CD4-positive, alpha-beta memory T cell (primary cell): ENCODE data around the gene CCDC152. TPM values are rescaled to one million over a fixed set of nuclear protein-coding genes. Genes with fewer than 3 reads are reported as not detected.

ENCODE experiments used
- CTCF ChIA-PET: fragments of 350-600 bp; sonication (Branson Sonifier 250); formaldehyde crosslinking; loops from one replicate; lab custom pipeline; 2021; ENCODE audit warnings: inconsistent platforms; ENCODE audit not compliant: partially characterized antibody; lab: Charles Lee
- POLR2A ChIA-PET: fragments of 350-600 bp; sonication (Branson Sonifier 250); formaldehyde crosslinking; loops from one replicate; lab custom pipeline; 2021; ENCODE audit not compliant: partially characterized antibody; lab: Charles Lee
- DNase-seq, 5 donors: peaks; one replicate each; pipeline versions ENCODE4 v3.0.0 to v3.0.0-alpha.2; 2020 to 2022; ENCODE audit warnings: mixed read lengths in 1 of 5
- H3K27ac ChIP-seq: one replicate; pipeline ENCODE4 v1.7.0; 2013; ENCODE audit warnings: low read depth, low read length
- H3K27me3 ChIP-seq: 2 replicates; pipeline ENCODE4 v1.7.0; 2013; ENCODE audit warnings: mild to moderate bottlenecking, low read length, moderate library complexity; ENCODE audit not compliant: insufficient read depth
- H3K36me3 ChIP-seq: 2 replicates; pipeline ENCODE4 v1.7.0; 2013; ENCODE audit warnings: mild to moderate bottlenecking, low read length, moderate library complexity; ENCODE audit not compliant: insufficient read depth
- H3K4me1 ChIP-seq: 2 replicates; pipeline ENCODE4 v1.7.0; 2013; ENCODE audit warnings: mild to moderate bottlenecking, low read length, moderate library complexity; ENCODE audit not compliant: insufficient read depth
- H3K4me3 ChIP-seq, 2 donors: one replicate each; pipeline ENCODE4 v1.7.0; 2013; ENCODE audit warnings: low read length in 2 of 2, mild to moderate bottlenecking in 1 of 2
- H3K9me3 ChIP-seq, 2 donors: one replicate each; pipeline ENCODE4 v1.7.0; 2013; ENCODE audit warnings: low read length in 2 of 2, control low read depth in 1 of 2; ENCODE audit not compliant: control insufficient read depth in 1 of 2
- H3K27ac Mint-ChIP-seq, 7 donors: one replicate each; pipeline ENCODE4 v1.8.0; 2020 to 2021; ENCODE audit warnings: mixed read lengths in 7 of 7, mild to moderate bottlenecking in 6 of 7, inconsistent platforms in 3 of 7, moderate library complexity in 3 of 7
- H3K27me3 Mint-ChIP-seq, 2 donors: one replicate each; pipeline ENCODE4 v1.8.0; 2020 to 2021; ENCODE audit warnings: mixed read lengths in 2 of 2
- H3K36me3 Mint-ChIP-seq, 2 donors: one replicate each; pipeline ENCODE4 v1.8.0; 2020 to 2021; ENCODE audit warnings: mixed read lengths in 2 of 2, inconsistent platforms in 1 of 2, mild to moderate bottlenecking in 1 of 2
- H3K4me1 Mint-ChIP-seq, 4 donors: one replicate each; pipeline ENCODE4 v1.8.0; 2020 to 2021; ENCODE audit warnings: mixed read lengths in 4 of 4, mild to moderate bottlenecking in 1 of 4
- H3K4me3 Mint-ChIP-seq, 8 donors: one replicate each; pipeline ENCODE4 v1.8.0; 2020 to 2021; ENCODE audit warnings: mixed read lengths in 8 of 8, mild to moderate bottlenecking in 7 of 8, moderate library complexity in 6 of 8, inconsistent platforms in 3 of 8
- H3K9me3 Mint-ChIP-seq, 8 donors: one replicate each; pipeline ENCODE4 v1.8.0; 2020 to 2021; ENCODE audit warnings: mixed read lengths in 8 of 8, mild to moderate bottlenecking in 5 of 8, inconsistent platforms in 3 of 8, moderate library complexity in 1 of 8
- intact Hi-C: fragments of 100-400 bp; cut with micrococcal nuclease; formaldehyde crosslinking; loops from one replicate; pipeline ENCODE4 v1.15.1; 2023
- polyA plus RNA-seq, 2 donors: library from polyadenylated mRNA; unstranded; fragments of 300-500 nt; fragmentation: Illumina TruSeq; gene quantifications; one replicate each; pipeline ENCODE4 v1.2.3, GENCODE V29; 2021
- total RNA-seq, 2 experiments: library from RNA; stranded (reverse); gene quantifications; one replicate each; pipeline ENCODE4 v1.2.3, GENCODE V29; 2021

Gene CCDC152
- total and polyA plus RNA-seq, 4 experiments from 2014 or later = 1.3 to 6.9 (median 4.1) TPM

DNA sequence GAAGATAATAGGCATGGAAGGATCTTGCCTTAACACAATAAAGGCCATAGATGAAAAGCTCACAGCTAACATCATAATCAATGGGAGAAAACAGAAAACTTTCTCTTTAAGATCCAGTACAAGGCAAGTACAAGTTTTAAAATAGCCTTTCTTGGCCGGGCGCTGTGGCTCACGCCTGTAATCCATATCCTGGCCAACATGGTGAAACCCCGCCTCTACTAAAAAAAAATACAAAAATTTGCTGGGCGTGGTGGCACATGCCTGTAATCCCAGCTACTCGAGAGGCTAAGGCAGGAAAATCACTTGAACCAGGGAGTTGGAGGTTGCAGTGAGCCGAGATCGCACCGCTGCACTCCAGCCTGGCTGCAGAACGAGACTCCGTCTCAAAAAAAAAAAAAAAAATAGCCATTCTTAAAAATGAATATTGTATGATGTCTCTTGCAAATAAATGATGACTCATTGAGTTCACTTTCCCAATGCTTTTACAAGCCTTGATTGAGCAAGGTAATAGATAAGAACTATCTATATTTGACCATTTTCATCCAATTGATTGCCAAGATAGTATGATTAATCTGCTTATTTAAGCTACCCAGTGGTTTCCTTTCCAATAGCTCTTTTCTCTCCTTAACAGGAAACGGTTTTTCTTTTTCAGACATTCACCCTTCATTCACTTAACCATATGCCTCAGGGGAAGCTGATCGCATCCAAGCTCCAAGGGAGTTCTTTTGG, 15.8 kb downstream of the CCDC152 start:
- Histone ChIP-seq H3K27ac (no peak overlapping the region), H3K4me3 (no peak overlapping the region), H3K36me3 (no peaks in the 10 kb centered on the region), H3K27me3 (no peaks in the 10 kb centered on the region), H3K4me1 (no peaks in the 10 kb centered on the region), H3K9me3 (no peaks in the 10 kb centered on the region)
- H3K27me3 Mint-ChIP-seq = peaks cover 7 to 8% of the 10 kb centered on the region in 2 donors
- H3K36me3 Mint-ChIP-seq = no peaks in the 10 kb centered on the region
- intact Hi-C loops = no loop called here
- no peak overlapping the region for H3K27ac Mint-ChIP-seq
- DNase-seq = no peak
- no peaks in the 10 kb centered on the region for H3K4me1 Mint-ChIP-seq
- no peak overlapping the region for H3K4me3 Mint-ChIP-seq
- H3K9me3 Mint-ChIP-seq = no peaks in the 10 kb centered on the region
- ChIA-PET POLR2A (no interaction called here), CTCF (no interaction called here)

DNA sequence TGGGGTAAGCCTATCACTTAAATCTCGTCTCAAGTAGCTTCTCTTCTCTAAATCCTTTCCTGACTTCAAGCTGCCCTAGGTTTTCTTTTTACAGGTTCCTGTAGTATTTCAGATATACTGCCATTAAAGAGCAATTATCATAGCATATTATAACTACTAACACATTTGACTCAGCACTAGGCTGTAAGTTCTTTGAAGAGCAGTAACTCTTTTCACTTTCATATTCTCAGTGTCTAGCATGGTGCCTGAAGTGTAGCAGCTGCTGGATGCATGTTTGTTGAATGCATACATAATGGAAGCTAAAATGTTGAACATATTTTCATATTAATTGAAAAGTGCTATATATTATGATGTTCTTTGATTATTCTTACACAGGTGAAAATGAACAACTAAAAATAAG, 22.5 kb downstream of the CCDC152 start:
- CTCF ChIA-PET = no interaction called here
- intact Hi-C loops = no loop called here
- no peak overlapping the region for H3K4me3 Mint-ChIP-seq
- Histone ChIP-seq H3K27ac (no peak overlapping the region), H3K4me1 (no peaks in the 10 kb centered on the region), H3K9me3 (no peaks in the 10 kb centered on the region), H3K27me3 (no peaks in the 10 kb centered on the region), H3K4me3 (no peak overlapping the region), H3K36me3 (no peaks in the 10 kb centered on the region)
- peaks cover 0 to 2% (median 0%) of the 10 kb centered on the region in 8 donors for H3K9me3 Mint-ChIP-seq
- peaks cover 2 to 8% (median 6%) of the 10 kb centered on the region in 4 donors for H3K4me1 Mint-ChIP-seq
- POLR2A ChIA-PET = no interaction called here
- no peaks in the 10 kb centered on the region for H3K36me3 Mint-ChIP-seq
- DNase-seq = no peak
- peaks cover 0 to 2% of the 10 kb centered on the region in 2 donors for H3K27me3 Mint-ChIP-seq
- no peak overlapping the region for H3K27ac Mint-ChIP-seq

GRCh38 chr5:42781584-42781983, 25.0 kb downstream of the CCDC152 start:
- Histone ChIP-seq H3K9me3 (peaks cover 0 to 5% of the 10 kb centered on the region in 2 donors), H3K27me3 (no peaks in the 10 kb centered on the region), H3K4me3 (no peak overlapping the region), H3K4me1 (no peaks in the 10 kb centered on the region), H3K27ac (no peak overlapping the region), H3K36me3 (no peaks in the 10 kb centered on the region)
- peaks cover 2 to 8% (median 6%) of the 10 kb centered on the region in 4 donors for H3K4me1 Mint-ChIP-seq
- H3K36me3 Mint-ChIP-seq = peaks cover 10 to 17% of the 10 kb centered on the region in 2 donors
- no peak overlapping the region for H3K4me3 Mint-ChIP-seq
- H3K9me3 Mint-ChIP-seq = peaks cover 3 to 17% (median 13%) of the 10 kb centered on the region in 8 donors
- intact Hi-C loops = no loop called here
- CTCF ChIA-PET = no interaction called here
- POLR2A ChIA-PET = no interaction called here
- H3K27me3 Mint-ChIP-seq = no peaks in the 10 kb centered on the region
- no peak for DNase-seq
- H3K27ac Mint-ChIP-seq = no peak overlapping the region

DNA sequence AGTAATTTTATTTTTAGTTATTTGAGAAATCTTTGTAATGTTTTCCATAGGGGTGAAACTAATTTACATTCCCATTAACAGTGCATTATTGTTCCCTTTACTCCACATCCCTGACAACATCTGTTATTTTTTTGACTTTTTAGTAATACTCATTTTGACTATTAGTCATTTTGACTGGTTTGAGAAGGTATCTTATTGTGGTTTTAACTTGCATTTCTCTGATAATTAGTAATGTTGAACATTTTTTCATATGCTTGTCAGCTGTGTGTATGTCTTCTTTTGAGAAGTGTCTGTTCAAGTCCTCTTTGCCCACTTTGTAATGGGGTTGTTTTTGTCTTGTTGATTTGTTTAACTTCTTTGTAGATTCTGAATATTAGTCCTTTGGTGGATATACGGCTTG, 27.5 kb downstream of the CCDC152 start:
- H3K27me3 ChIP-seq = no peaks in the 10 kb centered on the region
- Mint-ChIP-seq H3K27ac (no peak overlapping the region), H3K27me3 (no peaks in the 10 kb centered on the region), H3K9me3 (peaks cover 3 to 41% (median 27%) of the 10 kb centered on the region in 8 donors), H3K36me3 (peaks cover 17 to 28% of the 10 kb centered on the region in 2 donors), H3K4me3 (no peak overlapping the region), H3K4me1 (peaks cover 0 to under 1% (median under 1%) of the 10 kb centered on the region in 4 donors)
- no peak for DNase-seq
- intact Hi-C loops = no loop called here
- H3K4me1 ChIP-seq = no peaks in the 10 kb centered on the region
- peaks cover 0 to 9% of the 10 kb centered on the region in 2 donors for H3K9me3 ChIP-seq
- H3K4me3 ChIP-seq = no peak overlapping the region
- POLR2A ChIA-PET = no interaction called here
- no peak overlapping the region for H3K27ac ChIP-seq
- no peaks in the 10 kb centered on the region for H3K36me3 ChIP-seq
- CTCF ChIA-PET = no interaction called here

- DNase-seq = no peak
- no peaks in the 10 kb centered on the region for H3K27me3 ChIP-seq
- no peaks in the 10 kb centered on the region for H3K36me3 ChIP-seq
- Mint-ChIP-seq H3K9me3 (peaks cover 3 to 52% (median 35%) of the 10 kb centered on the region in 8 donors), H3K36me3 (peaks cover 17 to 28% of the 10 kb centered on the region in 2 donors), H3K4me1 (no peaks in the 10 kb centered on the region), H3K27ac (no peak overlapping the region), H3K4me3 (no peak overlapping the region), H3K27me3 (no peaks in the 10 kb centered on the region)
- ChIA-PET CTCF (no interaction called here), POLR2A (no interaction called here)
- intact Hi-C loops = no loop called here
- H3K4me1 ChIP-seq = no peaks in the 10 kb centered on the region
- H3K27ac ChIP-seq = no peak overlapping the region
- H3K9me3 ChIP-seq = peaks cover 0 to 9% of the 10 kb centered on the region in 2 donors
- no peak overlapping the region for H3K4me3 ChIP-seq
Measured at GRCh38 chr5:42785756-42786155, 29.1 kb downstream of the CCDC152 start.

DNA sequence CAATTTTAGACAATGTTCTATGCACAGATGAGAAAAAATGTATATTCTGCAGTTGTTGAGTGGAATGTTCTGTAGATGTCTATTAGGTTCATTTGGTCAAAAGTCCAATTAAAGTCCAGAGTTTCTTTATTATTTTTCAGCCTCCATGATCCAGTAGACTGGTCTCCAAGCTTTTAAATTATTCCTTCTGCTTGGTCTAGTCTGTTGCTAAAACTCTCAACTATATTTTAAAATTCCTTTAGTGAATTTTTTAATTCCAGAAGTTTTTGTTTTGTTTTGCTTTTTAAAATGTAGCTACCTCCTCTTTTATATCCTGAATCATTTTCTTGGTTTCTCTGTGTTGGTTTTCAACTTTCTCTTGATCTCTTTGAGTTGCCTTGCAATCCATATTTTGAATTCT, 30.5 kb downstream of the CCDC152 start:
- peaks cover 17 to 28% of the 10 kb centered on the region in 2 donors for H3K36me3 Mint-ChIP-seq
- Histone ChIP-seq H3K27me3 (no peaks in the 10 kb centered on the region), H3K9me3 (peaks cover 0 to 9% of the 10 kb centered on the region in 2 donors), H3K4me3 (no peak overlapping the region), H3K36me3 (no peaks in the 10 kb centered on the region), H3K27ac (no peak overlapping the region), H3K4me1 (no peaks in the 10 kb centered on the region)
- no peak overlapping the region for H3K4me3 Mint-ChIP-seq
- intact Hi-C loops = no loop called here
- H3K4me1 Mint-ChIP-seq = no peaks in the 10 kb centered on the region
- peaks cover 1% of the 10 kb centered on the region in 2 donors for H3K27me3 Mint-ChIP-seq
- CTCF ChIA-PET = no interaction called here
- no peak for DNase-seq
- H3K27ac Mint-ChIP-seq = no peak overlapping the region
- POLR2A ChIA-PET = no interaction called here
- H3K9me3 Mint-ChIP-seq = peaks cover 3 to 53% (median 38%) of the 10 kb centered on the region in 8 donors

GRCh38 chr5:42787845-42788244, 31.2 kb downstream of the CCDC152 start:
- no peak overlapping the region for H3K4me3 Mint-ChIP-seq
- Histone ChIP-seq H3K4me3 (no peak overlapping the region), H3K27ac (no peak overlapping the region), H3K27me3 (no peaks in the 10 kb centered on the region), H3K4me1 (no peaks in the 10 kb centered on the region), H3K9me3 (peaks cover 0 to 9% of the 10 kb centered on the region in 2 donors), H3K36me3 (no peaks in the 10 kb centered on the region)
- intact Hi-C loops = no loop called here
- peaks cover 3 to 53% (median 39%) of the 10 kb centered on the region in 8 donors for H3K9me3 Mint-ChIP-seq
- ChIA-PET POLR2A (no interaction called here), CTCF (no interaction called here)
- peaks cover 1% of the 10 kb centered on the region in 2 donors for H3K27me3 Mint-ChIP-seq
- no peak for DNase-seq
- H3K4me1 Mint-ChIP-seq = no peaks in the 10 kb centered on the region
- no peak overlapping the region for H3K27ac Mint-ChIP-seq
- H3K36me3 Mint-ChIP-seq = peaks cover 17 to 30% of the 10 kb centered on the region in 2 donors
